NCI-H226 (cell line): ENCODE measurements around the gene LIN54.
"Not testable (repeated sequence)": the region's sequence is repeated elsewhere in the genome, so short reads cannot be mapped to it uniquely, and the experiment has no call there.

Experiments
- DNase-seq: peaks from one replicate; pipeline ENCODE4 v3.0.0-alpha.2; 2015

Gene LIN54

GRCh38 chr4:83010522-83011318, at the start of gene LIN54:
Gene LIN54 (minus strand): TSS chr4:83010823. CDS start chr4:82984844, 25,979 bp downstream.
- DNase-seq, result peak; percentile 48

DNA sequence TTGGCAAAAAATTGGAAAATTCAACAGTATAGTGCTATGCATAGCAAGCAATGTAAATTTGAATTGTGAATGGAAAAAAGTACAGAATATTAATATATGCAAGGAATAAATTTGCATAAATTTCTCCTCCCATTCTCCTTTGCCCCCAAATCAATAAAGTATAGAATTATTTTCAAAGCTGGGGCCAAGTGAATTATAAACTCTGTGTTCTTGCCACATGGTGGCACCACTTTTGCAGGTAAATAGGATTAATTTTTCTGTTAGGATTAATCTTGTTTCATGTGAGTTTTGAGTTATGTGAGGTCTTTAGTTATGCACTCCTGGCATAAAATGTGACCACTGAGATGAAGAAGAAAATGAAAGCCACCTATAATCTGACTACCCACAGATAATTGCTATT, 44.3 kb upstream of the LIN54 start:
- DNase-seq, result no peak

GRCh38 chr4:83048781-83049180, 38.2 kb upstream of the LIN54 start:
- not testable (repeated sequence) for DNase-seq

- DNase-seq, result no peak
Measured at GRCh38 chr4:83046693-83047473, 36.3 kb upstream of the LIN54 start.

- peak; percentile 15 for DNase-seq
Measured at GRCh38 chr4:83043801-83044407, 33.3 kb upstream of the LIN54 start.

DNA sequence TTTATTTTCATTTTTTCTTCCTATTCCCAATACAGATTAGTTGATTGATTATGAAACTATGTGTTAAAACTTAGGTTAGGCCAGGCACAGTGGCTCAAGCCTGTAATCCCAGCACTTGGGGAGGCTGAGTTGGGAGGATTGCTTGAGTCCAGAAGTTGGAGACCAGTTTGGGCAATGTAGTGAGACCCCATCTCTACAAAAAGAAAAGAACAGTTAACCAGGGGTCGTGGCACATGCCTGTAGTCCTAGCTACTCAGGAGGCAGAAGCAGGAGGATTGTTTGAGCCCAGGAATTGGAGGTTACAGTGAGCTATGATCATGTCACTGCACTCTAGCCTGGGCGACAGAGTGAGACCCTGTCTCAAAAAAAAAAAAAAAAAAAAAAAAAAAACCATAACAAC, 32.5 kb upstream of the LIN54 start:
- not testable (repeated sequence) for DNase-seq

DNA sequence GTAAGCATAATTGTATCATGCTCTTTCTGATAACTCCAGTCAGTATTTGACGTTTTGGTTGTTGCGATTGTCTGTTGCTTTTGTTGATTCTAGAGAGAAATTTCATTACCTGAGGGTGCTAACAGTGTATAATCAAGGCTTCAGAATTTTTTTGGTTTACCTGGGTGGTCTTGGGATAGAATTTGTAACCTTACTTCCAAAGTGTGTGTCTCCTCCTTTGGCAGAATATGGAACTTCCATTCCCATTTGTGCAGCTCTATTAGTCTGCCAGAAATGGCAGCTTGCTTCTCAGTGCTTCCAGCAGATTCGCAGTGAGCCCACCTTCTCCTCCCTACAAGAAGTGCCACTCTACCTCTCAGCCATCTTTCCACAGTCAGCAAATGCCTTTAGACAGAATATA, 29.6 kb upstream of the LIN54 start:
- no peak for DNase-seq

GRCh38 chr4:83036991-83037665, 26.5 kb upstream of the LIN54 start:
- no peak for DNase-seq

DNA sequence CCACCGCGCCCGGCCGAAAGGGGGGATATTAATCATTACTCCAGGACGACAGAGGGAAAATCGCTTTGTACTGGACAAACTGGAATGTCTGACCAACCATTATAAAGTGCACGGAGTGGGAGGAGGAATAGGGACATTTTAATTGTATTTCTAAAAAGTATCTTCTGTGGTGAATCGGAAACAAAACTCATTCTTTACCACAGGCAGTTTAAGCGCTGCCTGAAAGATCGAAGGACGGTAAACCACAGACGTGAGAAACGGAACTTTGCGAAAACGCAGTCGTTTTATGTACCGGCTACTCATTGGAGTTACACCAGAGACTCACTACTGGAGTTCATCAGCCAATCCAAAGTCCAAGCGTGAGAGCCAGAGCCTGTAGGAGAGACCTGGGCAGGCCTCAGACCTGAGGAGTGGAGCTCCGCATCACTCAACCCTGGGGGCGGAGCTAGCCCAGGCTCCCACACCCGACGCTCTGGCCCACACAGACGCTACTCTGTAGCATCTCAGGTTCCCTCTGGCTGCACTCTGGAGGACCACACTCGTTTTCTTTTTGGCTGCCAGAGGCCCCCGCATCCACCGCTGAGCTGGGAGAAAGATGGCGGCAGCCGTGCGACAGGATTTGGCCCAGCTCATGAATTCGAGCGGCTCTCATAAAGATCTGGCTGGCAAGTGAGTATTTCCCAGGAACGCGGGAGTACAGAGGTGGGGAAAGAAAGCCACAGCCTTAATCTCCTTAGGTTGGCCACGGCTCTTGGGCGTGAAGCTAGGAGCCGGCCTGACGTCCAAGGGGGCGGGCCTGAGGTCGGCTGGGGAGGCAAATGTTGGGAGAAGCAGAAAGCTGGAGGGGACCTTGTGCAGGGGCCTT, 24.2 kb upstream of the LIN54 start, which contains the start of gene COPS4:
Gene COPS4 (plus strand): TSS at position 554 of the 865 bp plus-strand sequence. CDS start 42 bp downstream, at position 596.
- peak; percentile 99 for DNase-seq

DNA sequence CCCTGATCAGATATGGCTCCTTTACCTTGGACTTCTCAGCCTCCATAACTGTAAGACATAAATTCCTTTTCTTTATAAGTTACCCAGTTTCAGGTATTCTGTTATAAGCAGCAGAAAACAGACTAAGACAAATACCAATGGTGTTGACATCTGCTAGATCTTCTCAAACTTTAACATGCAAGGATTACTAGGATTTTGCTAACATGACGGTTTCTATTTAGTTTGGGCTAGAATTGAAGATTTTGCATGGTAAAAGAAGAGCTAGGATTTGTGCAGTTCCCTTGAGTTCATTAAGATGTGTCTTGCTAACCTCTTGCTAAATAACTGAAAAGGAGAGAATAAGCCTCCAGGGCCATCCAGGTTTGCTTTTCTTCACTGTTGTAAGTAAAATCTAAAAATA, 19.1 kb upstream of the LIN54 start:
- DNase-seq, result no peak

DNA sequence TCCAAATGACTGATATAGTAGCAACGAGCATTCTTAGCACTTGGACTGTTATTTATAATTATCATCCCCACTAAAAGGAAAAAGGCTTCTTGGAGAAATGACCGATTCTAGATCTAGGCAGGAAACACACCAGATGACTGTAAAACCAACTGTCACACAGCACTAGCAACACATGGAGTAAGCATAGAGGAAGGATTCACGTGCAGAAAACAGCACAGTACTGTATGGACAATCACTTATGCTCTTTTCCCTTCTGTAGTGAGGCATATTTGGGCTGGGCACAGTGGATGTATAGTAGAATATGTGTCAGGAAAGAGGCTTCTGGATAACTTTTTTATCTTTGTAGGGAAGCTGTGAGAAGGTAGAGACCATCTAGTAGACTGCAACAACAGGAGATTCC, 18.4 kb upstream of the LIN54 start:
- no peak for DNase-seq

GRCh38 chr4:83025563-83025962, 14.9 kb upstream of the LIN54 start:
- DNase-seq, result no peak

GRCh38 chr4:83024233-83024632, 13.6 kb upstream of the LIN54 start:
- no peak for DNase-seq

DNA sequence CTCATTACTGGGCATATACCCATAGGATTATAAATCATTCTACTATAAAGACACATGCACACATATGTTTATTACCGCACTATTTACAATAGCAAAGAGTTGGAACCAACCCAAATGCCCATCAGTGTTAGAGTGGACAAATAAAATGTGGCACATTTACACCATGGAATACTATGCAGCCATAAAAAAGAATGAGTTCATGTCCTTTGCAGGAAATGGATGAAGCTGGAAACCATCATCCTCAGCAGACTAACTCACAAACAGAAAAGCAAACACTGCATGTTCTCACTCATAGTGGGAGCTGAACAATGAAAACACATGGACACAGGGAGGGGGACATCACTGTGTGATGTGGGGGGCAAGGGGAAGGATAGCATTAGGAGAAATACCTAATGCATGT, 13.0 kb upstream of the LIN54 start:
- DNase-seq, result not testable (repeated sequence)

DNA sequence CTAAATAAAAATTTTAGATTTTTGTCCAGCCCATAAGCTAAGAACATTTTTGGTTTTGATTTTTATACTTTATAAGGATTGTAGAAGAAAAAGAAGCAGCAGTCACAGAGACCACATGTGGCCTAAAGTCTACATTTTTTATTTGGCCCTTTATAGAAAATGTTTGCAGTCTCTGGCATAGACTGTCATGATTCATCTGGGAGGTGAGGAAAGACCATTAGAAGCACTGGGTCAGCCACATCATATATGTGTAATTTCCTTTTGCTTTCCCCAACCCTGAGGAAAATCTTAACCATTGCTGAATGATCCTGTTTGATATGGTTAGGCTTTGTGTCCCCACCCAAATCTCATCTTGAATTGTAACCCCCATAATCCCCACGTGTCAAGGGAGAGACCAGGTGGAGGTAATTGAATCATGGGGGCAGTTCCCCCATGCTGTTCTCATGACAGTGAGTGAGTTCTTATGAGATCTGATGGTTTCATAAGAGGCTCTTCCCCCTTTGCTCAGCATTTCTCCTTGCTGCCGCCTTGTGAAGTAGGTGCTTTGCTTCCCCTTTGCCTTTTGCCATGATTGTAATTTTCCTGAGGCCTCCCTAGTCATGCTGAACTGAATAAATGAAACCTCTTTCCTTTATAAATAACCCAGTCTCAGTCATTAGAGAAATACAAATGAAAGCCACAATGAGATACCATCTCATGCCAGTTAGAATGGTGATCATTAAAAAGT, 12.3 kb upstream of the LIN54 start:
- no peak for DNase-seq

DNA sequence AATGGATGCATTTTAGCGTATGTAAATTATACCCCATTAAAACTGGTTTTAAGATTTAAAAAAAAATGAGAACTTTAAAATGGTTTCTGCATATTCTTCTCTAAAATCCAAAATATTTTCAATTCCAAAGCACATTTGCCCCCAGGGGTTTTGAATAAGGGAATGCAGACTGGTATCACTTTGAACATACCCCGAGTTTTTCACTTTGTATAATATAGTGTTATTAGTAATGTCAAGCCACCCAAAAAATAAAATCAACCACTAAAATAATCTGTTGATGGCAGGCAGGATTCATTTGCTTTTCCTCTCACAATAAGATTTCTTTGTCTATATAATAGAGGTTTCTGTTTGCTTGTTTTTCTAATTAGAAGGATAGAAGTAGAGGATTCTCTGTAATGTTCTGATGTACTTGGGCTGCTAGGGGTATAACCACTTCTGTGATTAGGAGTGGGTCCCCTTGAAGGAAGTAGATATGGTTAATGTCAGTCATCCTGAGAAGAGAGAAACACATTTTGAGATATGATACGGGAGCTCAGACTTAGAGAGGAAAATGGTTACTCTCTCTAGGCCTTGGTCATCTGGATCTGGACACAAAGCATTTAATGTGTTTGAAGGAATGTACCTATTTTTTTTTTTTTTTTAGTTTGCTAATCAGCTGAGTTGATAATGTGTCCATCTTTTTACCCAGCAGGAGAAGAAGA, 9.3 kb upstream of the LIN54 start:
- DNase-seq, result no peak

- DNase-seq, result no peak
Measured at GRCh38 chr4:83013902-83014301, 3.3 kb upstream of the LIN54 start.

- no peak for DNase-seq
Measured at GRCh38 chr4:83013420-83013867, 2.8 kb upstream of the LIN54 start.

DNA sequence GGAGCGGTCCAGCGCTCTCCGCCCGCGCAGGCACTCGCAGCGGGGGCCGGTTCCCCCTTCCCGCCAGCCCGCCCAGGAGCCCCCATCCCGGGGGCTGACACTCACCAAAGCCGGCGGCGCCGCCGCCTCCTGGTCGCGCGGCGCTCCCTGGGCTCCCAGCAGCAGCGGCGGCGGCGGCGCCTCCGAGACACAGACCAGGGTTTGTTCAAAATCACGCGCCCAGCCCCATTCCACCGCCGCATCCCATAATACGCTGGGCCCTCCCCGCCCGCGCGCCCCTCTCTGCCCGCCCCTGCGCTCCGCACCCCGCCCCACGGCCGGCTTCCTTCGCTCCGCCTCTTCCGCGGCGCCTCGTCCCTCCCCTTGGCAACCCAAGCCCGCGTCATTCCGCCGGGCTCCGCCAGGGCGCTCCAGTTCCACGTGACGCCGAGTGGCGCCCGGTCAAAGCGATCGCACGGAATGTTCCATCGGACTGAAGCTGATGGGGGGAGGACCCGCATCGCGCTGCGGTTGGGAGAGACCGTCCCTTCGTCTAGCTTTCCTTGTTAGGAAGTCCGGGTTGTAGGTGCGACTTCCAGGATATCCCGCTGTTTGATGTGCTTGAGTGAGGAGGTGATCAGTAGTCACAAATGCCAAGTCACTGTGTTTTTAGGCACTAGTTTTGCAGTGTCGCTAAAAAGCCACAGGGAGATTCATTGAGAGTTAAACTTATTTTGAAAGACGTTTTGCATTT, 2.2 kb upstream of the LIN54 start:
- peak; percentile 90 for DNase-seq

GRCh38 chr4:83012200-83012686, 1.6 kb upstream of the LIN54 start:
- DNase-seq, result no peak
